Measurements from ENCODE around the gene CLIC5. TPM values are rescaled to one million over a fixed set of nuclear protein-coding genes. Genes with fewer than 3 reads are reported as not detected.

Gene CLIC5
- total RNA-seq (ENCODE audit: unreplicated experiment) = 10.9 TPM
- long read RNA-seq, partial matches to known transcripts = 0 of 3 reads
- long read RNA-seq, other reads (novel, unspliced or antisense) = 0 of 3 reads

DNA sequence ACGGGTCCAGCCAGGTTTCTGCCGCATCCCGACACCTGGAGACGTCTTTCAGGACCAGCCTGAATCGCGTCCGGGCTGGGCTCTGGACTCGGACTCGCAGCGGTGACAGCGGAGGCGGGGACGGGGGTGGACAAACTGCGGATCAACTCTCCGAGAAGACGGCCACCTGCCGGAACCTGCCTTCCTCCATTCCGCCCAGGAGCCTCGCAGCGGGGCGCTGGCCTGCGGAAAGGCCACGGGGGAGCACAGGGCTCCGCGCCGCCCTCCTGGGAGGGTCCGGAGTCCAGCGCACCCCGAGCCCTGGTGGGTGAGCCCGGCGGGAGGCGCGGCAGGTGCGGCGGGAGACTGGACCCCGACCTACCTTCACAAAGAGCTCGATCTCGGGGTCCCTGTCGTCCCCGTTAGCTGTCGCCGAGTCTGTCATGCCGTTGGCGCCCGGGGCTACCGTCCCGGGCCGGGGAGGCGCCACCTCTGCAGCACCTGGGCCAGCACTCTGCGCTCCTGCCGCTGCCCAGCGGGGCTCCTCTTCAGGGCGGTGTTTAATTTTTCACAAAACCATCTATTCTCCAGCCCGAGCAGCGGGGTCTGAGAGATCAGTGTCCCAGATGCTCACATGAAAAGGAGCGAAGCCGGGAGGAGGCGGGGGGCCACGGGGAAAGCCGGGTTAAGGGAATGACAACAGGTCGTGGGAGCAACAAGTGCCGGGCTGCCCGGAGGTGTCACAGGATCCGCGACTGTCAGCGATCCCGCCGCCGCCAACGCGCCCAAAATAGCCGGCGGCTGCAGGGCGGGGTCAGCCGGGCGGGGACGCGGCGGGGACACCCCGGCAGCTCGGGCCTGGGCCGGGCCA is at the start of gene CLIC5:
TSS of gene CLIC5 (minus strand) at position 742 of the 850 bp plus-strand sequence. CDS start at position 424, 318 bp downstream.
- peak; percentile 21 for DNase-seq (ENCODE audit: low spot score)
- peaks cover 6% of the 10 kb centered on the region for H3K9me3 Mint-ChIP-seq (ENCODE audit: unreplicated experiment)
- H3K27ac Mint-ChIP-seq (ENCODE audit: unreplicated experiment) = peak within 1 kb of the TSS; percentile 38
- H3K4me3 Mint-ChIP-seq (ENCODE audit: unreplicated experiment) = peak within 1 kb of the TSS; percentile 78
- H3K4me1 Mint-ChIP-seq (ENCODE audit: unreplicated experiment) = peaks cover 40% of the 10 kb centered on the region
- H3K36me3 Mint-ChIP-seq (ENCODE audit: low read depth, unreplicated experiment) = peaks cover 7% of the 10 kb centered on the region
- TF ChIP-seq, protein P1, sequence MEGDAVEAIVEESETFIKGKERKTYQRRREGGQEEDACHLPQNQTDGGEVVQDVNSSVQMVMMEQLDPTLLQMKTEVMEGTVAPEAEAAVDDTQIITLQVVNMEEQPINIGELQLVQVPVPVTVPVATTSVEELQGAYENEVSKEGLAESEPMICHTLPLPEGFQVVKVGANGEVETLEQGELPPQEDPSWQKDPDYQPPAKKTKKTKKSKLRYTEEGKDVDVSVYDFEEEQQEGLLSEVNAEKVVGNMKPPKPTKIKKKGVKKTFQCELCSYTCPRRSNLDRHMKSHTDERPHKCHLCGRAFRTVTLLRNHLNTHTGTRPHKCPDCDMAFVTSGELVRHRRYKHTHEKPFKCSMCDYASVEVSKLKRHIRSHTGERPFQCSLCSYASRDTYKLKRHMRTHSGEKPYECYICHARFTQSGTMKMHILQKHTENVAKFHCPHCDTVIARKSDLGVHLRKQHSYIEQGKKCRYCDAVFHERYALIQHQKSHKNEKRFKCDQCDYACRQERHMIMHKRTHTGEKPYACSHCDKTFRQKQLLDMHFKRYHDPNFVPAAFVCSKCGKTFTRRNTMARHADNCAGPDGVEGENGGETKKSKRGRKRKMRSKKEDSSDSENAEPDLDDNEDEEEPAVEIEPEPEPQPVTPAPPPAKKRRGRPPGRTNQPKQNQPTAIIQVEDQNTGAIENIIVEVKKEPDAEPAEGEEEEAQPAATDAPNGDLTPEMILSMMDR (IDR thresholded peaks at IDR 0.05; ENCODE audit: unreplicated experiment) = no peak
- H3K27me3 Mint-ChIP-seq (ENCODE audit: unreplicated experiment) = peaks cover 5% of the 10 kb centered on the region

DNA sequence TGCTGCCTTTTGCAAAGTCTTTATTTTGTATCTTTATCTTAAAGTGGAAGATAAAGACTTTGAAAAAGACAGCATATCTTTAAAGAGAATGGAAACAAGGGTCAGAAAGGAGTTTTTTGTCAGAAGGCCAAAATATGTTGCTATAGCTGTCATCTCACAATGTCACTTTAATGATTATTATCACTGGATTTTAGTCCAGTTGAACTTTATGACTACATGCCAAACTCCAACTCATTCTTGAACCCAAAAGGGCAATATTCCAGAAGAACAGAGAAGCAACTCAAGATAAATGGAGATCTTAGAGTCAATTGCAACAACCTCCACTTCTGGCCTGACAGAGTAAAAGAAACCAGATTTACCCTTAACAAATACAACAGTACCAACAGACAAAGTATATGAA is 47.3 kb upstream of the CLIC5 start:
- TF ChIP-seq, protein P1 (IDR thresholded peaks at IDR 0.05; ENCODE audit: unreplicated experiment) = no peak
- no peaks in the 10 kb centered on the region for H3K27me3 Mint-ChIP-seq (ENCODE audit: unreplicated experiment)

DNA sequence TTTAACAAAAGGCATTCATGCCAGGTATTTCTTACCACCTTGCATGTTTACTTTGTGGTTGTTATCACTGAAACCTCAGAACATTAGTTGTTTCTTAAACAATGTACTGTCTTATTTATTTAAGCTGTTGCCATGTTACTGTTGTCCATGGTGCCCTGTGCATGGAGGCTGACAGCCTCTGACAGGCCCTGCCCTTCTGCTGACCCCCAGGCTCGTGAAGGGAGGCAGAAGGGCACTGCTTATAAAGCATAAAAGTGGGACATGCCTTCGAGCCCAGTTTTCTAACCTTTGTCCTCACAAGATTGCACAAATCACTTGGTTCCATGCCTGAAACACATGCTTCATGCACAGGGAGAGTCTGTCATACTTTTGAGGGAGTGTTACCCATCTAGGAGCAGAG is 46.7 kb upstream of the CLIC5 start:
- Mint-ChIP-seq H3K36me3 (ENCODE audit: low read depth, unreplicated experiment) (no peaks in the 10 kb centered on the region), H3K4me3 (ENCODE audit: unreplicated experiment) (no peak overlapping the region), H3K4me1 (ENCODE audit: unreplicated experiment) (no peaks in the 10 kb centered on the region), H3K27ac (ENCODE audit: unreplicated experiment) (no peak overlapping the region), H3K9me3 (ENCODE audit: unreplicated experiment) (no peaks in the 10 kb centered on the region), H3K27me3 (ENCODE audit: unreplicated experiment) (no peaks in the 10 kb centered on the region)
- TF ChIP-seq, protein P1 (IDR thresholded peaks at IDR 0.05; ENCODE audit: unreplicated experiment) = no peak
- DNase-seq (ENCODE audit: low spot score) = no peak

More for the DNA sequence above, 47.3 kb upstream of the CLIC5 start:
- no peak overlapping the region for H3K4me3 Mint-ChIP-seq (ENCODE audit: unreplicated experiment)
- DNase-seq (ENCODE audit: low spot score) = no peak
- H3K9me3 Mint-ChIP-seq (ENCODE audit: unreplicated experiment) = no peaks in the 10 kb centered on the region
- no peak overlapping the region for H3K27ac Mint-ChIP-seq (ENCODE audit: unreplicated experiment)
- no peaks in the 10 kb centered on the region for H3K4me1 Mint-ChIP-seq (ENCODE audit: unreplicated experiment)
- no peaks in the 10 kb centered on the region for H3K36me3 Mint-ChIP-seq (ENCODE audit: low read depth, unreplicated experiment)

DNA sequence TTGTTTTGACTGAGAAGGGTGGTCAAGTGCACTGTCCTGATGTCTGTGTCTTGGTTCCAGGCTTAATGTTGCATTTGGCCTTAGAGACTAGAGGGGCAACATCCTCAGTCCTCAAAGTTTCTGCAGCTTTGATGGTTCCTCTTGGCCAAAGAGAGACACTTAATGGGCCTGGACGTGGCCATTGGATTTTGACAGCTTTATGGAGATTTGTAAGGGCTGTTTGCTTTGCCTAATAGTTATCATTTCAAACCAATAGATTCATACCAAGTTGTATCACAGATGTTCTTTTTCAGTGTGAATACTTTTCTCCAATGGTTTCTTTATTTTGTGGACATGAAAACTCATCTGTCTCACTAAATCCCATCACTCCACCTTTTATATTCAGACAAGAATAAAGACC is 45.8 kb upstream of the CLIC5 start:
- H3K9me3 Mint-ChIP-seq (ENCODE audit: unreplicated experiment) = no peaks in the 10 kb centered on the region

More for the DNA sequence above, 45.8 kb upstream of the CLIC5 start:
- TF ChIP-seq, protein P1 (IDR thresholded peaks at IDR 0.05; ENCODE audit: unreplicated experiment) = no peak
- Mint-ChIP-seq H3K4me3 (ENCODE audit: unreplicated experiment) (no peak overlapping the region), H3K4me1 (ENCODE audit: unreplicated experiment) (no peaks in the 10 kb centered on the region), H3K27ac (ENCODE audit: unreplicated experiment) (no peak overlapping the region), H3K36me3 (ENCODE audit: low read depth, unreplicated experiment) (no peaks in the 10 kb centered on the region), H3K27me3 (ENCODE audit: unreplicated experiment) (no peaks in the 10 kb centered on the region)
- no peak for DNase-seq (ENCODE audit: low spot score)

Data from endothelial cell (in vitro differentiated cells).